GM12878 (cell line): ENCODE data around the gene SUV39H1. TPM values are rescaled to one million over a fixed set of nuclear protein-coding genes. Genes with fewer than 3 reads are reported as not detected.

Experiments used
- ATAC-seq: fragments of 200-7000 bp; cut with Tn5 transposase; 3 replicates; pipeline ENCODE4 v1.9.1; 2020; ENCODE audit warnings: mild to moderate bottlenecking, moderate library complexity
- BruUV-seq: library from RNA; stranded (reverse); fragments of 400-500 nt; replicated peaks from 2 replicates; lab custom pipeline; 2021; lab: Mats Ljungman, UMichigan
- CTCF ChIA-PET: fragments of 300-600 bp; sonication (Branson Sonifier 250); formaldehyde crosslinking; extraction: SDS; loops from one replicate; lab custom pipeline; 2021; ENCODE audit warnings: inconsistent platforms; lab: Yijun Ruan, JAX
- POLR2A ChIA-PET: fragments of 350-600 bp; formaldehyde crosslinking; extraction: SDS; loops from one replicate; lab custom pipeline; 2021; ENCODE audit warnings: inconsistent platforms; lab: Charles Lee
- RAD21 ChIA-PET: fragments of 300-600 bp; sonication (Branson Sonifier 250); formaldehyde crosslinking; loops from one replicate; lab custom pipeline; 2023; ENCODE audit warnings: antibody characterized with exemption; ENCODE audit not compliant: unreplicated experiment; lab: Charles Lee
- SMC1A ChIA-PET: fragments of 300-600 bp; sonication (Branson Sonifier 250); formaldehyde crosslinking; loops from one replicate; lab custom pipeline; 2023; ENCODE audit not compliant: unreplicated experiment, uncharacterized antibody; lab: Charles Lee
- DNase-seq: peaks from one replicate; pipeline ENCODE4 v3.0.0-alpha.2; 2011; ENCODE audit warnings: low read depth, low spot score
- FAIRE-seq: peaks from 3 replicates; lab custom pipeline; 2011; peaks lifted over from hg19 to GRCh38; lab: Jason Lieb, UNC
- H2AFZ ChIP-seq: 2 replicates; pipeline ENCODE4 v1.6.0; 2011; ENCODE audit warnings: low read depth, low read length, control low read depth; ENCODE audit not compliant: control insufficient read depth
- H3K27ac ChIP-seq: 2 replicates; pipeline ENCODE4 v1.5.1; 2011; ENCODE audit warnings: control low read depth; ENCODE audit not compliant: control insufficient read depth, insufficient read depth
- H3K27me3 ChIP-seq, 2 experiments: replicated peaks in 1 of 2; 2 replicates each; pipeline versions ENCODE4 v1.6.0 to v1.6.1; 2011; ENCODE audit warnings: low read length in 1 of 2; ENCODE audit not compliant: control insufficient read depth in 2 of 2, insufficient read depth in 2 of 2
- H3K36me3 ChIP-seq, 2 experiments: 2 replicates each; pipeline ENCODE4 v1.5.1; 2011; ENCODE audit warnings: low read length in 1 of 2; ENCODE audit not compliant: control insufficient read depth in 2 of 2, insufficient read depth in 2 of 2
- H3K4me1 ChIP-seq: 2 replicates; pipeline ENCODE4 v1.6.1; 2011; ENCODE audit warnings: mild to moderate bottlenecking, low read length, moderate library complexity, mixed read lengths; ENCODE audit not compliant: control insufficient read depth, insufficient read depth
- H3K4me2 ChIP-seq: 2 replicates; pipeline ENCODE4 v1.6.0; 2011; ENCODE audit warnings: control low read depth; ENCODE audit not compliant: control insufficient read depth, insufficient read depth
- H3K4me3 ChIP-seq: fragments of 200-600 bp; sonication (generic); 2 replicates; pipeline ENCODE4 v1.5.1; 2016
- H3K79me2 ChIP-seq: 2 replicates; pipeline ENCODE4 v1.6.0; 2011; ENCODE audit warnings: low read length; ENCODE audit not compliant: control insufficient read depth, insufficient read depth
- H3K9ac ChIP-seq: 2 replicates; pipeline ENCODE4 v1.8.0; 2011; ENCODE audit warnings: low read length, control low read depth, mixed read lengths; ENCODE audit not compliant: control insufficient read depth, insufficient read depth
- H3K9me3 ChIP-seq: replicated peaks from 3 replicates; pipeline ENCODE4 v1.5.1; 2011; ENCODE audit warnings: mild to moderate bottlenecking, low read length; ENCODE audit not compliant: control insufficient read depth, insufficient read depth
- H4K20me1 ChIP-seq: 2 replicates; pipeline ENCODE4 v1.6.0; 2011; ENCODE audit not compliant: control insufficient read depth, insufficient read depth
- DPF2 ChIP-seq: fragments of 450-650 bp; IDR thresholded peaks from 2 replicates; pipeline ENCODE4 v1.6.1; 2017; ENCODE audit warnings: mild to moderate bottlenecking
- EGR1 ChIP-seq, 2 experiments: IDR thresholded peaks; 1 replicate in 1 of 2; 2 replicates in 1 of 2; pipeline ENCODE4 v1.6.1; 2011 to 2012; ENCODE audit warnings: low read depth in 2 of 2, low read length in 2 of 2, borderline replicate concordance in 1 of 2, mild to moderate bottlenecking in 1 of 2, moderate library complexity in 1 of 2
- ESRRA ChIP-seq: IDR thresholded peaks from 2 replicates; pipeline ENCODE4 v1.6.1; 2012; ENCODE audit warnings: mild to moderate bottlenecking, low read length, improper control_type of control experiment
- PKNOX1 ChIP-seq: fragments of 450-650 bp; IDR thresholded peaks from 2 replicates; pipeline ENCODE4 v1.6.1; 2016; ENCODE audit warnings: mild to moderate bottlenecking
- RB1 ChIP-seq: fragments of 450-650 bp; formaldehyde crosslinking; IDR thresholded peaks from 2 replicates; pipeline ENCODE4 v1.6.1; 2017; ENCODE audit warnings: mild to moderate bottlenecking, borderline replicate concordance
- RBBP5 ChIP-seq: fragments of 200-600 bp; sonication (generic); conservative IDR thresholded peaks from 2 replicates; pipeline ENCODE4 v1.6.1; 2016
- RFX5 ChIP-seq: IDR thresholded peaks from 2 replicates; pipeline ENCODE4 v1.6.1; 2011; ENCODE audit warnings: low read depth, low read length, improper control_type of control experiment
- SMARCA5 ChIP-seq: fragments of 450-650 bp; IDR thresholded peaks from 2 replicates; pipeline ENCODE4 v1.6.1; 2017; ENCODE audit warnings: mild to moderate bottlenecking
- SMC3 ChIP-seq: IDR thresholded peaks from 2 replicates; pipeline ENCODE4 v1.6.1; 2011; ENCODE audit warnings: low read length, improper control_type of control experiment, borderline replicate concordance
- SP1 ChIP-seq: IDR thresholded peaks from one replicate; pipeline ENCODE4 v1.6.1; 2011; ENCODE audit warnings: low read depth, low read length
- TBL1XR1 ChIP-seq: IDR thresholded peaks from 2 replicates; pipeline ENCODE4 v1.6.1; 2012; ENCODE audit warnings: low read depth, low read length, improper control_type of control experiment
- TCF12 ChIP-seq: IDR thresholded peaks from 2 replicates; pipeline ENCODE4 v1.6.1; 2011; ENCODE audit warnings: low read depth, mild to moderate bottlenecking, low read length
- ZBTB11 ChIP-seq: fragments of 450-650 bp; formaldehyde crosslinking; IDR thresholded peaks from 2 replicates; pipeline ENCODE4 v1.5.0; 2022; ENCODE audit warnings: mild to moderate bottlenecking, missing genetic modification characterization
- ZZZ3 ChIP-seq: IDR thresholded peaks from 2 replicates; pipeline ENCODE4 v1.6.1; 2011; ENCODE audit warnings: low read depth; ENCODE audit not compliant: control insufficient read depth, insufficient read length
- WGBS: methylation state at CpG from one replicate; pipeline ENCODE4 v1.1.6; 2016; ENCODE audit warnings: low lambda C conversion rate; ENCODE audit not compliant: insufficient replicate concordance, insufficient coverage; ENCODE audit errors: missing lambda C conversion rate; 5-methylcytosine and 5-hydroxymethylcytosine counted together
- in situ Hi-C: fragments of 300-500 bp; cut with MboI; formaldehyde crosslinking; loops from 9 replicates; pipeline ENCODE4 v1.14.3; 2018; ENCODE audit warnings: mixed read lengths
- intact Hi-C: fragments of 100-400 bp; cut with micrococcal nuclease; formaldehyde crosslinking; loops from one replicate; pipeline ENCODE4 v1.14.2; 2022; ENCODE audit not compliant: unreplicated experiment
- polyA plus RNA-seq, 11 experiments: library from polyadenylated mRNA; depleted of rRNA in 4 of 11; unstranded in 6 of 11; stranded (reverse) in 5 of 11; fragments of >200 nt; fragmentation: Nextera tagmentation in 4 of 11; fragmentation: Illumina TruSeq in 1 of 11; extraction: Ambion mirVana in 4 of 11; extraction: Trizol in 1 of 11; gene quantifications; 1 replicate in 1 of 11; 2 replicates in 10 of 11; pipeline versions ENCODE4 v1.2.1 to v1.2.3, GENCODE V29; 2011 to 2016; ENCODE audit warnings: inconsistent platforms in 2 of 11, missing spikeins in 2 of 11, low read depth in 1 of 11
- total RNA-seq, 4 experiments: library from RNA; depleted of rRNA in 3 of 4; stranded (reverse); fragments of >200 nt in 3 of 4; fragmentation: Illumina TruSeq in 1 of 4; extraction: Trizol in 1 of 4; gene quantifications; 2 replicates each; pipeline versions ENCODE4 v1.2.1 to v1.2.3, GENCODE V29; 2013 to 2021

SUV39H1 gene
- total and polyA plus RNA-seq, 10 of the 15 experiments (the other 5 are each of a cell fraction or from before 2014, with no cell fraction given): 4.9 to 33.2 (median 17.1) TPM

GRCh38 chrX:48700951-48701653 lies 4.6 kb downstream of the SUV39H1 start:
- POLR2A ChIA-PET: no interaction called here
- BruUV-seq: no TSS peak
- H4K20me1 ChIP-seq: no peaks in the 10 kb centered on the region
- H3K4me1 ChIP-seq: no peaks in the 10 kb centered on the region
- H3K36me3 ChIP-seq: peaks cover 4 to 9% of the 10 kb centered on the region in 2 experiments; a peak in 2 of 4 replicates
- H3K27me3 ChIP-seq: no peaks in the 10 kb centered on the region
- intact Hi-C loops: no loop called here
- 46% methylated on average over 3 of the region's 3 CpGs for WGBS
- ATAC-seq (no peak), DNase-seq (no peak), FAIRE-seq (no peak)
- CTCF ChIA-PET: no interaction called here
- no peaks in the 10 kb centered on the region for H3K9me3 ChIP-seq
- no peak overlapping the region for H2AFZ ChIP-seq
- SMC1A ChIA-PET: no interaction called here
- H3K27ac ChIP-seq: no peak overlapping the region
- H3K79me2 ChIP-seq: peaks cover 14% of the 10 kb centered on the region
- H3K4me2 ChIP-seq: no peak overlapping the region
- RAD21 ChIA-PET: no interaction called here
- no peak overlapping the region for H3K4me3 ChIP-seq
- TF ChIP-seq TCF12: no peak
- TF ChIP-seq PKNOX1: no peak
- no peak for TF ChIP-seq SP1
- no peak for TF ChIP-seq RB1
- no peak for TF ChIP-seq SMC3
- no peak for TF ChIP-seq ZZZ3
- in situ Hi-C loops: no loop called here
- no peak overlapping the region for H3K9ac ChIP-seq

GRCh38 chrX:48702032-48702431 lies 5.5 kb downstream of the SUV39H1 start:
- no TSS peak for BruUV-seq
- WGBS: 25% methylated on average over 2 of the region's 2 CpGs
- no peaks in the 10 kb centered on the region for H3K27me3 ChIP-seq
- intact Hi-C loops (no loop called here), in situ Hi-C loops (no loop called here)
- no peaks in the 10 kb centered on the region for H3K4me1 ChIP-seq
- CTCF ChIA-PET: no interaction called here
- H3K27ac ChIP-seq: no peak overlapping the region
- DNase-seq (no peak), ATAC-seq (no peak), FAIRE-seq (no peak)
- H3K4me3 ChIP-seq: no peak overlapping the region
- H3K79me2 ChIP-seq: peaks cover 13% of the 10 kb centered on the region
- SMC1A ChIA-PET: no interaction called here
- POLR2A ChIA-PET: no interaction called here
- TF ChIP-seq ESRRA (no peak), ZBTB11 (CRISPR knock-in tag) (no peak), RBBP5 (no peak), SMARCA5 (no peak), DPF2 (no peak), EGR1 (IDR thresholded peaks at IDR 0.05; ENCODE audit: borderline replicate concordance in 1 of 2, low read depth in 2 of 2, low read length in 2 of 2) (no peak), TBL1XR1 (no peak), RFX5 (no peak)
- no peak overlapping the region for H3K4me2 ChIP-seq
- H4K20me1 ChIP-seq: no peaks in the 10 kb centered on the region; the same call in 1 of the 2 replicates
- H2AFZ ChIP-seq: no peak overlapping the region
- H3K36me3 ChIP-seq: peaks cover 4 to 9% of the 10 kb centered on the region in 2 experiments; a peak in 2 of 4 replicates
- RAD21 ChIA-PET: no interaction called here
- H3K9me3 ChIP-seq: no peaks in the 10 kb centered on the region
- H3K9ac ChIP-seq: no peak overlapping the region
